Esophagus mucosa (tissue), 1 donor: ENCODE data around the gene SRGAP3. TPM values are rescaled to one million over a fixed set of nuclear protein-coding genes. Genes with fewer than 3 reads are reported as not detected.

Experiments used
- ATAC-seq: fragments of 200-7000 bp; cut with Tn5 transposase; one replicate; pipeline ENCODE4 v1.9.1; 2020
- total RNA-seq: library from RNA; stranded (reverse); gene quantifications from one replicate; pipeline ENCODE4 v1.2.4, GENCODE V29; 2023
- donor health status: DM: yes; HTN: yes; CAD: no.

SRGAP3 gene
- total RNA-seq, 1 donor from 2014 or later, result 5.2 TPM

DNA sequence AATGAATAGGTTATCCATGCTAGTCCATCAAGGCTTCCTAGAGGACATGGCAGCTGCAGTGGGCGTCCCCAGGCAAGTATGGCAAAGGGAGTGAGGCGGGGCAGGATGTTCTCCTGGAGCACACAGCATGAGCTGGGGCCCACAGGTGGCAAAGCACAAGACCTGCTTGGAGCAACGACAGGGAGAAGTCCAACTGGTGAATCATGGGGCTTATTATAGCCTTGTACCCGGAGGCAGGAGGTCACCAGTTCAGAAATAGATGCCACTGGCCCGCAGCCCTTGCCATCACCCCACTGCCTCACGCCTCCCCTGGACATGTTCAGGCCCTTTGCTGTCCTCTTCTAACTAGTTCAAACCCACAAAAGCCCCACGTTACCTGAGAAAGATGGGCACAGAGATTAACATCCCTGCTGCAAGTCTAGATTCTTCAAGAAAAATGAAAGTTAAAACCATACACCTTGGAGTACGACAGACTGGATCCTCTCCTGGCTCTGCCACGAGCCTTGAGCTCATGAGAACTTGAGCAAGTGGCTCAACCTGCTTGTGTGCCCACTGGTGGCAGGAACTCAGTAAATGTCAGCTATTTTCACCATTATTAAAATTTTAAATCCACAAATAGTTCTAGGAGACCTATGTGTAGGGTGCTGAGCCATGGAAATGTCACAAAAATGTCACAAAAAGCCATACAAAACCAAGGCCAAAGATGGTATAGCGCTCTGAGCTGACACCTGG, 1.8 kb upstream of the SRGAP3 start:
- no peak for ATAC-seq

DNA sequence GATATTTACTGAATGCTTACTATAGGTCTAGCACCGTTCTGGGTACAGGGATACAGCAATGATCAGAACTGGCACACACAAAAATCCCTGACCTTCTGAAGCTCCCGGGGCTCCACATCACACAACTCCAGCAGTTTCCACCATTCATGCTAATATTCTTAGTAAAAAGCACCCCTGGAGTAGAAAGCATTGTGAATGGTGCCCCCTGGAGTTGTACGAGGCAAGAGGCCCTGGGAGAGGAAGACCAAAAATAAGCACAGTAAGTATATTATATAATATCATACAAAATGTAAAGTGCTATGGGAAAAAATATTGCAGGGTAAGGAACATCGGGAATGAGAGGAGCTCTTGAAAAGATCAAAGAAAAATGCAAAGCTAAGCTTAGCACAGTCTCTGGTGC, 790 bp upstream of the SRGAP3 start:
- no peak for ATAC-seq

DNA sequence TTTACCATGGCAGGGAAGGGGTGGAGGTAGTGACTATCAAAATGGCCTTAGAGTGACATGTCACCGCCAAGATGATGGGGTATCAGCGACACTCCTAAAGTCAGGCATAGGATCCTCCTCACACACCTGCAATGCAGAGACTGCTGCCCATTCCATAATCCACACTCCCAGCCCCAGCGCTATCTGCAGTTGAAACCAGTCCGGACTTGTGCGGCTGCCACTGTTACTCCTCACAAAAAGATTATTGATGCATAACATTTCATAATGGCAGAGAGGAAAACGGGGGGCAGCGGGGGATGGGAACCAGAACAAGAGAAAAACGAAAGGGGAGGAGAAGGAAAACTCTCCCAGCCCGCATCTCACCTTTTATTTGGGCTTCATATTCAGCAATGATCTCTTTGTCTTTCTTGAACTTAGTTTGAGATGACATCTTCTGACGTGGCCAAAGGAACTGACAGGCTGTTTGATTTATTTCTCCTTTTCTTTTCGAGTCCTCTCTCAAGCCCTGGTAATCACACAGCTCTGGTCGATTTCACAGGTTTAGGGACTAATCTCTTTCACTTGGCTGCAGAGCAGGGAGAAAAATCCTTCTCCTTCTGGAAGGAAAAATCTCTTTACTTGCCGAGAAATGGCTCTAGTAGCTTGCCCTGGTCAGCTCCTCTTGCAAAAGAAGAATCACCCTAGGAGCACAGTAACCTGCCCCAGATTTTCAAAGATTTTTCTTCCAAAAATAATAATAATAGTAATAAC, 749 bp downstream of the SRGAP3 start:
- peak; percentile 67 for ATAC-seq

DNA sequence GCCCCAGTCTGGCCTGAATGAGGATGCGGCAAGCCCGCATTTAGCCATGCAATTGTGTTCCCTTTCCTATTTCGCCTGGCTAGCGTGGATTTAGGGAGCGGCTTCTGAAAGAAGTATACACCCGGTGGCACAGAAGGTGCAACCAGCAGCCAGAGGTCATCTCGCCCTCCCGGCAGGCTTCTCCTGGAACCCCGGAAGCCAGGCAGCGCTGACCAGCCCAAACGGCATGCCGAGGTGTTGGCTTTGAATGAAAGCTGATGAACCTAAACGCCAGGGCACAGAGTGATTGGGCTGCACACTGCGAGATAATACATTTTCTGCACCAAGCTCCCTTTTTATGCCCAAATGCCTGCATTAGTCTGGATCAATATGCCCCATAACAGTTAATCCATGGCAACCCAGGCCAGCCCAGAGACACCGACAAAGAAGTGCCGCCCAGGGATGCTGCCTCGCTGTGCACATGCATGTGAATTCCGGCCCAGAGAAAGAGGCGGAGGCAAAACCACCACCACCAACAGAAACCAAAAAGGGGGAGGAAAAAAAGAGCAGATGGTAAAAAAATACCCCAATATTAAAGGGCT, 1.4 kb downstream of the SRGAP3 start:
- ATAC-seq, result no peak

DNA sequence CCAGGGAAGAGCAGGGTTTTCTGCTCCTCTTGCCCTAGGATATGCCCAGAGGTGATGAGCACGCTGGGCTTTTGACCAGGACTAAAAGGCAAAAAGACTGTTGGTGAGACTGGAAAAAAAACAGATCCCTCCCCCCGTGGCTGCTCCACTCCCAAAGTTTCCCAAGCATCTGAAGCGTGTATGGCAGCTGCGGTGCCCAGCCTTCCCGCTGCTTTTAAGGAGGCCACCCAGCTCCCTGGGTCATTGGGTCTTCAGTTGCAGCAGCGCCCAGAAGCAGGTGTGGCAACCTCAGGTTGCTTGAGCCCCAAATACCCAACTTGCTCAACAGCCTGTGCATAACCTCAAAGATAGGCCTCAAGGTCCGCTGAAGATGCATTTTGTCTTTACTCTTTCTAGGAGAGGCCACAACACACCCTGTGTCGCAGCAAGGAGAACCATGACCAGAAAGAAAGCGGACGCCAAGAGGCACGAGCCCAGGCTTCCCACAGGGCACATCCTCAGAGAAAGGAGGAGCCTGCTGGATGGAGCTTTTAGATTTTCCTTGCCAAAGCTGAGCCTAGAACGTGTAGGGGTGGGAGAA, 2.0 kb downstream of the SRGAP3 start:
- no peak for ATAC-seq

DNA sequence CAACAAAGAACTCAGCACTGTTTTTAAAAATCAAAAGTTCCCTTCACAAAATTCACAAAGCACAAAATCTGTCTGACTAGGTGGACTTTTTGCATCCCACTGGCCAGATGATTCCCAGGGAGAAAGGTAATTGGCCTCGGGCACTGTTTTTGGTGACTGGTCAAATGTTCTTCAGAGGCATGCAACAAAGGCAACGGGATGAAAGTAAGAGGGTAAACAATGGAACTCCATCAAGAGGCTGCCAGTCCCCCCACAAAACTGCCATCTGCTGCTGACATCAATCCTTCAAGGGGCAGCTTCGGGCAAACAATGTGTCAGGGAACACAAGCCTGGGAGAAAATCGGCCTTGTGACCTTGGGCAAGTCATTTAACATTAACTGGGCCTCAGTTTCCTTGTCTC, 3.3 kb downstream of the SRGAP3 start:
- no peak for ATAC-seq

DNA sequence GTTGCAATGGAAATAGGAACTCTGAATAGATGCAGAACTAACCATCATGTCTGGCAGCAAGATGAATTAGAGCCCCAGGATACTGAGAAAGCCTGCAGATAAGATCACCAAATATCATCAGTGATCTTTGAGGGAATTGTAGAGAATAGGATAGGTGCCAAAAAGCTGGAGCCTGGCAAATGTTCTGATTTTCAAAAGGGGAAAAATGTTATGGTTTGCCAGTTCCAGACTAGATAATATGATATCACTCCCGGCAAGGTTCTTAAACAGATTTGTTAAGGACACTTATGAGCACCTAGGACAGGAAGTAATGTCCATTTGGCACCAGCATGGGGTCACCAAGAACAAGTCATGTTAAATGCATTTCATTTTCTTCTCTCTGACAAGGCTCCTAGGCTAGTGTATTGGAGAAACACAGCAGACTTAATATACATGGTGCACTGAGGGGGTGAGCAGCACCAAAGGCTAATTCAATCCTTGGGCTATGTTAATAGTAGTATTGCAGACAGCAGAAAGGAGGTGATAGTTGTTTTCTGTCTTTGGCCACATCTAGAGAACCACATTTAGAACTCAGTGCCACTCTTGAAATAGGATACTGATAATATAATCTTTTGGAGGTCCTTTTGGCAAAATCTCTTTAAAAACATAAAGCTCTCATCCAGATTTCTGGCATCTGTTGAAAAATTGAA, 4.8 kb downstream of the SRGAP3 start:
- ATAC-seq, result no peak

DNA sequence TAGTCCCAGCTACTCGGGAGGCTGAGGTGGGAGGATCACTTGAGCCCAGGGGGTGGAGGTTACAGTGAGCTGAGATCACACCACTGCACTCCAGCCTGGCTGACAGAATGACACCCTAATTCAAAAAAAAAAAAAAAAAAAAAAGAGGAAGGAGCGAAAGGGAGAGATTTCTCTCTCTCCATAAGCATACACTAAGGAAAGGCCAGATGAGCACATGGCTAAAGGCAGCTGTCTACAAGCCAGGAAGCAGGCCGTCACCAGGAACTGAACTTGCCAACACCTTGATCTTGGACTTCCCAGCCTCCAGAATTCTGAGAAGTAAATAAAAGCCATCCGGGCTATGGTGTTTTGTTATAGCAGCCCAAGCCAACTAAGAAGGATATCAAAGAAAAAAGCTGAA, 7.5 kb downstream of the SRGAP3 start:
- ATAC-seq, result no peak

DNA sequence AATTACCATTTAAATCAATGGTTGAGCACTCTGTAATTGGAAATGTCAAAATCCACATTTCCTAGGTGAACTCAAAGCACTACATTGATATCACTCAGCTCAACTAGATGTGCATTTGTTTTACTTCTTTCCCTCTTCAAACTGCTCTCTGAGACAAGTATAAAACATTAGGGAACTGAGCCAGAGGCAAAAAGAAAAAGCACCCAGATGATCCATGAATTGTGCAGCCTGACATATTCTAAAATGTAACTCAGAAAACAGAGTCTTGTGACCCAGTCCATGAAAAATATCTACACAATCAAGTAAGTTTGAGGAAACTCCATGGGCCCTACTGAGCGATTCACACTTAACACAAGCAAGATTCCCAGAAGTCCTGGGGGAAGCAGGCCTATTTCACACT, 9.8 kb downstream of the SRGAP3 start:
- no peak for ATAC-seq

DNA sequence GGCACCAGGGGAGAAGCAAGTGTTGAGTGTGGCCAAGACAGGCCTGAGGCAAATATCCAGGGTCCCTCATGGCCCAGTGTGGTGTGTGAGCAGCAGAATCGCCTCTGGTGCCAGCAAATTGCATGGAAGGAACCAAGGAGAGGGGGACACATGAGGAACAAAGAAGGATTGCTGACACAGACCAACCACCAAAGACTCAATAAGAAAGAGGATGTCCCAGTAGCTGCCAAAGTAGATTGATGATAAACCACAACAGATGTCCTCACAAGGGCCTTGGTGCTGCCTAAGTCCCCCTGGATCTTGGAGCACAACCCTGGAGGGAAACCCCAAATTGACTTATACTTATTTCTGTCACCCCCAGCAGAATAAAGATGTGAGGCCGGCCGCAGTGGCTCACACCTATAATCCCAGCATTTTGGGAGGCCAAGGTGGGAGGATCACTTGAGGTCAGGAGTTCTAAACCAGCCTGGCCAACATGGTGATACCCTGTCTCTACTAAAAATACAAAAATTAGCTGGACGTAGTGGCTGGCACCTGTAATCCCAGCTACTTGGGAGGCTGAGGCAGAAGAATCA, 10.6 kb downstream of the SRGAP3 start:
- ATAC-seq, result no peak

DNA sequence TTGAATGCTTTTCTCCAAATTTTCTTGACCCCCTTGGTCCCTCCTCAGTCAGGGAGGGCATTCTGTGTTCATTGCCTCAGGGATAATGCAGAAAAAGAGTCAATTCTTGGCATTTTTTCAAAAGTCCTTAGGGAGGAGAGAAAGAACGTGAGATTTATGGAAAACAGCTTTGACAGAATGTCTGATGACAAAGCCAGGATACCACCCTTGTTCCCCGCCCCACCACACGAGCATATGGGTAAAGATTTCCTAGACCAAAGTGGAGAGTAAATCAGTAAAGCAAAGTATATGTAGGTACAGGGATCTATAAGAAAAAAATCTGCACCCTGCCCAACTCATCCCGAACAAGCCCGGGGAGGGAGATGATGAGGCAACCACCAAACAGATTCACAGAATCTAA, 11.2 kb downstream of the SRGAP3 start:
- ATAC-seq, result no peak

DNA sequence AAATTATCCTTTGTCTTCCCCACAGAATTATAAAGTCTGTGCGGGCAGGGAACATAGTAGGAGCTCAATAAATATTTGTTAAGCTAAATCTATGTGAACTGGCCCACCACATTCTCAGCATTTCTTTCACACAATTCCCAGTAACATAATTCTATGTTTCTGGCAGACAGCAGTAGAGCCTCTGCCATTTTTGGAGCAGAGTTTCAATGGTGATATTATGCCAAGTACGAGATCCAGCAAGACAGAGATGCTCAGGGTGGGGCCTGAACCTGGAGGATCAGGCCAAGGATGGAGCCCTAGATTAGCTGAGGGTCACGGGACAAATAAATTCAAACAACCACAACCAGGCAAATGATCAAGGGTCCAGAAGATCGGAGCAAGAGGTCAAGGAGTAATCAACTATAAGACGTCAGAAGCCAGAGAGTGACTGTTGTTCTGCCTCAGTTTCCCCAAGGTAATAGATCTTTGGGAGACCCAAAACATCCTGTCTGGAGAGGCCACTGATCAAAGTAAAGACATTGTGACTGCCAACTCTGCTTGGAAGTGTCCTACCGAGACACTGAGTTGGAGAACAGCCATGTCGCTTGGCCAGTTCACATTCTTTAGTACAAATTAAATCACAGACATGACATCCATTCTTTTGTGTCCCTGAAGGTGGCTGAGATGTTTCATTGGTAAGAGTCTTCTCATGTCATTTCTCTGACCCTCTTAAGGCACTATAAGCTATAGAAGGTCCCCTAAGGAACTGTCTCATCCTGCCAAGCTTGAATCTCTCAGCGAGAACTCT, 15.4 kb downstream of the SRGAP3 start:
- no peak for ATAC-seq

DNA sequence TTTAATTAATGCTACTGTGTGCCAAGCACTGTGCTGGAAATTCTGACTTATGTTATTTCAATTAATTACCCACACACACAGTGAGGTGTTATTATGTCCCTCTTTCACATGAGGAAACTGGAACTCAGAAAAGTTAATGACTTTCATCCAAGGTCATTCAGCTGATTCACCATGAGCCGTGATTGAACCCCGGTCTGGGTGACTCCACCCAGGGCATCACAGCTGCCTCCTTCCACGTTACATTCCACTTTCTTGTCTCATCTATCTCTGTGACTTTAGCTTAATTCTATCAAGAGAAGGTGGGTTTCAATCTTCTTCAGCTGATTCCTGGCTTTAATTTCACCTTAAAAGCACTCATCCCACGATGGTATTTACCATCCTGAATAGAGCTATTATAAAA, 16.3 kb downstream of the SRGAP3 start:
- no peak for ATAC-seq

DNA sequence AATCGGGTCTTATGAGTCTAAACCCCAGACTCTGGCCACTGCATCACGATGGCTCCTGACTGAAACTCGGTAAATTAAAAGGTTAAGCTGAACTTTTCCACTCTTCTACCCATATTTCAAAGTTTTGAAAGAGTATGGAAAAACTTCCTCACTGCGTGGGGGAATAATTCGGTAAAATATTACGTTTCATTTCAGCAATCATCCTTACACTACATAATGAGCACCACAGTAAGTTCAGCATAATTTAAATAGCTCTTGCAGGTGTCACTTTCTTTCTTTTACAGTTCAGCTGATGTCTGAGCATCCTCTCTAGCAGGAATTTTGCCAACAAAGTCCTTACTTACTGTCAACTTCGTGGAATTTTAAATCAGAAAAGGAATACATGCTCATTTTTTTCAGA, 17.5 kb downstream of the SRGAP3 start:
- ATAC-seq, result no peak

DNA sequence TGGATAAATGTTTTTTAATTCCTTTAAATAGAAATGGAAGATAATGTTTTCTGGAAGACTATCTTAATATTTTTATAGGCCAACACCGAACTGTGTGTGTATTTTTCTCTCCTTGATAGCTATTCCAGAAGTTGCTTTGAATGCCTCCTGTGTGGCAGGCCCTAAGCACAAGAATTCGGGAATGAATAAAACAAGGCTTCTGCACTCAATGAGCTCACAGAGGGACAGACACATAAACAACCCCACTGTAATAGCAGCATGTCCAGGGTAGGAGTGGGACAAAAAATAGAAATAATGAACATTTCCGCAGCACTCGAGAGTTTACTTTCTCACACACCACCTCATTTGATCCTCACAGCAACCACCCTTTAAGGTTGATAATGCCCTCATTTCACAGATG, 18.0 kb downstream of the SRGAP3 start:
- ATAC-seq, result no peak

DNA sequence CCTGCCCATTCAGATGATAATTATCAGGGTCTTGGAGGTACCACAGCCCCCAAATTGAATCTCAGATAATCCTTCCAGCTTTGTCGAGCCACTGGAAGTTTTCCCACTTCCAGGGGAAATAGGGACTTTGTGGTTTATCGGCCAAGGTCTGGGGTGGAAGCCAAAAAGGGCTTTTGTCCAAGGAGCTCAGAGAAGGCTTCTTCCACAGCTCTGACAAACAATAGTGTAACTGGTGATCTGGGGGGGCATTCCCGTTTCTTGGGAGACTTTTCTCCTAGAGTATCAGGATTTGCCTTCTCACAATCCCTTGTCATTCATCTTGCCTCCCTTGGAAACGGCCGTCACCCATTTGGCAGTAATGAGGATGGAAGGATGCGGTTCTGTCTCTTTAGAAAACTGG, 18.4 kb downstream of the SRGAP3 start:
- ATAC-seq, result no peak

DNA sequence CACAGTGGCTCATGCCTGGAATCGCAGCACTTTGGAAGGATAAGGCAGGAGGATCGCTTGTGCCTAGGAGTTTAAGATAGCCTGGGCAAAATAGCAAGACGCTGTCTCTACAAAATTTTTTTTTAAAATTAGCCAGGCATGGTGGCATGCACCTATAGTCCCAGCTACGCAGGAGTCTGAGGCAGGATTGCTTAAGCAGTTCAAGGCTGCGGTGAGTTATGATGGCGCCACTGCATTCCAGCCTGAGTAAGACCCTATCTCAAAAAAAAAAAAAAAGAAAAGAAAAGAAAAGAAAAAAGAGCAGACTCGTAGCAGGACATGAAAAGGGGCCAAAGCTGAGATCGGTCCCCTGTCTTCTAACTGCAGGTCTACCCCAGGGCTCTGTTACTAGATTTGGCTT, 18.9 kb downstream of the SRGAP3 start:
- no peak for ATAC-seq

DNA sequence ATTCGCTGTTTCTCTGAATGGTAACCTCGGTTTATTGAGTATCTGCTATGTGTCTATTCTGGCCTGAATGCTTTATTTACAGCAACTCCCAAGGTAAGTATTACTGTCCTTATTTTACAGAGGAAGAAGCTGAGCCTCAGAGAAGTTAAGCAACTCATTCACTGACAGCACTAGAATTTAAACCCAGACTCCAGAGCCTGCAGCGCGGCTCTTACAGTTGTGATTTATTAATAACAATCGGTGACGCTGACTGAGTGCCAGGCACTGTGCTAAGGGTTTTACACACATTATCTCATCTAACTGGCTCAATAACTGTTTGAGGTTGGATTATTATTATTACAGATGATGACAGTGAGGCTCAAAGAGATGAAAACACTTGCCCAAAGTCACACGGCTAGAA, 19.6 kb downstream of the SRGAP3 start:
- no peak for ATAC-seq

DNA sequence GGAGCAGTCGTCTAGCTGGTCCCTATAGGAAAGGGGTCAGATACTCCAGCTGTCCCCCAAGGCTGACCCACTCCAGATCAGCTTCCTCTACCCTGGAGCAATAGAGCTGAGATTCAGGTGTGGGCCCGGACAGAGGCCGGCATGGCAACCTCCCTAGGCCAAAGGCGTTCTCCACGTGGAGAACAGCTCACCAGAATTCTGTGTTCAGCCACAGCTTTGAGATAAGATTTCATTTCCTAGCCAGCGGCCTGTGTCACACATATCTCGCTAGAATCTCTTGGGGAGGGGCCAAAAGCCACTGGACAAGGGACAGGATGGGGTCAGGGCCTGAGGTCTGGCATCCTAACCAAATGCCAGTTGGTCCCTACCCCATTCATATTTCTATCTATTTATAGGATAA, 20.1 kb downstream of the SRGAP3 start:
- ATAC-seq, result no peak

DNA sequence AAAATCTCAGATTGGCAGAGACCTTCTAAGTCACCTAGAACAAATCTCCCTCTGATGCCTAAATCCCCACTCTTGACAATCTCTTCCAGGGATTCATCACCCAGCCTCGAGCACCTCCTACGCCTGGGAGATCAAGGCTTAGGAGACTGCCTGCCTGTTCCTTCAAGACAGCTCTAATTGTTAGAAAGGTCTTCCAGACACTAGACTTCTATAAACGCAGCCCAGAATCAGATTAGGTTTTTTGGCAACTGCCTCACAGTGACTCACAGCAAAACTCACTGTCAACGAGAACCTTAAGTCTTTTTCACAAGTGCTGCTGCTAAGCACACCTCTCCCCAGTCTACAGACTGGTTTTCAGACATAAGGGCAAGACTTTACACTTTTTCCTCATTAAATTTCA, 23.1 kb downstream of the SRGAP3 start:
- ATAC-seq, result peak; percentile 64

DNA sequence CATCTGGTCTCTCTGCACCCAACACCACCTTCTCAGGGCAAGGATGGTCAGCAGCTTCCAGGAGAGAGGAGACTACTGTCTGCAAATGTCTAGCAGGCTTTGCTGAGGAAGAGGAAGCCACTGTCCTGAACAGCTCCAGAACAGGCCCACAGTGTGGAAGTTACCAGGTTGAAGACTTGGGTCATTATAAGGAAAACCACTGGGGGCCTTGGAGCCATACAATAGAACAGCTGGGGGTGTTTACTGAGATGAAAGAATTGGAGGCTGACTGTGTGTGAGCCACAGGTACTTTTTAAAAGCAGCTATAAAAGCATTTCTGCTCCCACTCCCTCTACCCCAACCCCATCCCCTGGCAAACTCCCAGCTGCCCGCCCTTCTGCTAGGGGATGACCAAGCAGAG, 24.2 kb downstream of the SRGAP3 start:
- no peak for ATAC-seq

DNA sequence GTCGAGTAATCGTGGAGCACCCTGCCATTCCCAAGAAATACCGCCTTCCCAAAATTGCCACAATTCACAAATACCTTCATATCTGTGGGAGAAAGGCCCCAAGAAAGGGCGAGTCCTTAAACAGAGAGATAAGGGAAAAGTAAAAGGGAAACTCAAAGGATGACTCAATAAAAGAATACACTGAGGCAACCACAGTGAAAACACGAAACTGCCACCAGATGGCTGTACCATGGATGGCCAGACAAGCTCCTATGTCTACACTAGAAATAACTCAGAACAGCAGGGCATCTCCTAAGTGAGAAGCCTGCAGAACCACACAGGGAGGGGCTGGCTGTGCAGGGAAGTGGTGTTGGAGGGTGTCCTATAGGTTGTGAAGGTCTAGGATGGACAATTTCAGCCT, 25.0 kb downstream of the SRGAP3 start:
- no peak for ATAC-seq
